Measurements from ENCODE around the gene LEMD1. TPM values are rescaled to one million over a fixed set of nuclear protein-coding genes. Genes with fewer than 3 reads are reported as not detected.
A peak's percentile ranks its signal among the peaks of the same experiment; 100 is the strongest.

The LEMD1 gene
- total and polyA plus RNA-seq, 3 donors from 2014 or later = 35.2 to 83.2 (median 71.1) TPM

DNA sequence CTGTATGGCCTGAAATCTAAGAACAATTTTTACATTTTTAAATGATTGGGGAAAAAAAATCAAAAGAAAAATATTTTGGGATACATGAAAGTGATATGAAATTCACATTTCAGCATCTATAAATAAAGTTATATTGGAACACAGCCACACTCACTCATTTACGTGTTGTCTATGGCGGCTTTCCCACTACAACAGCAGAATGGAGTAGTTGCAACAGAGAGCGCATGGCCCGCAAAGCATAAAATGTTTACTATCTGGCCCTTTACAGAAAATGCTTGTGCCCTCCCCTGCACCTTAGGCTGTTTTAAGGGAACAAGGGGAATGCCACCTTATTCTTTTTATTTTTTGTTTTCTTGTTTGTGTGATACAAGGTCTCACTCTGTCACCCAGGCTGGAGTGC lies 68.7 kb downstream of the LEMD1 start:
- Histone ChIP-seq H3K4me1 (peaks cover 34% of the 10 kb centered on the region), H3K36me3 (ENCODE audit: low read depth, missing control alignments) (no peaks in the 10 kb centered on the region), H3K9me3 (no peaks in the 10 kb centered on the region), H3K27ac (no peak overlapping the region), H3K27me3 (no peaks in the 10 kb centered on the region), H3K4me3 (no peak overlapping the region)
- WGBS, 2 donors = 68 to 79% methylated on average over 4 of the region's 4 CpGs
- DNase-seq = no peak
- TF ChIP-seq CTCF (IDR thresholded peaks at IDR 0.05) (no peak), POLR2A (IDR thresholded peaks at IDR 0.05) (no peak)
- intact Hi-C loops (cut with DNase I; ENCODE audit: low total_unique reads) = loop anchor here (10.0 kb wide), 1 partner anchor 82 kb away; no protein-coding TSS in a partner anchor

- WGBS, 2 donors = 56 to 88% methylated on average over 3 to 11 of the region's 11 CpGs
- DNase-seq = peak; percentile 86
- peaks cover 28% of the 10 kb centered on the region for H3K4me1 ChIP-seq
- TF ChIP-seq CTCF (IDR thresholded peaks at IDR 0.05) (no peak), POLR2A (IDR thresholded peaks at IDR 0.05) (no peak)
- intact Hi-C loops (cut with DNase I; ENCODE audit: low total_unique reads) = loop anchor here (10.0 kb wide), 1 partner anchor 83 kb away; no protein-coding TSS in a partner anchor
- H3K27ac ChIP-seq = no peak overlapping the region
- no peaks in the 10 kb centered on the region for H3K36me3 ChIP-seq (ENCODE audit: low read depth, missing control alignments)
- no peak overlapping the region for H3K4me3 ChIP-seq
- H3K27me3 ChIP-seq = no peaks in the 10 kb centered on the region
- H3K9me3 ChIP-seq = no peaks in the 10 kb centered on the region
These were observed 69.7 kb downstream of the LEMD1 start for GRCh38 chr1:205351984-205352713.

DNA sequence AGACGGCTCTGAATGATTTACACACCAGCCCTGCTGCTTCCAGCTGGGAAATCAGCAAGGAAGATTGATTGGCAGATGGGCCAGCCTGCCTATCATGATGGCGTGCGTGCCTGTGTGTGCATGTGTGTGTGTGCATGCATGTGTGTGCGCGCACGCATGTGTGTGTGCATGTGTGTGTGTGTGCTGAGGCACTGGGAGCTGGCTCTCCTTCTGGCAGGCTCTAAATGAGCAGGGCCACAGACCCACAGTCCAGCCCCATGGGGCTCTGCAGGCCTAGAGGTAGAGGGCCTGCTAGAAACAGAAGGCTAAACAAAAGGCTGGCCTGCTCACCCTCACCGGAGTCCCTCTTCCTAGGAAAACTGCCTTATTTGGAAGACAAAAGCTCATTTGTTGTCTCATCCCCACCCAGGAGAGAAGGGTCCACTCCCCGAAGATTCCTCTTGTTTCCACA lies 71.1 kb downstream of the LEMD1 start:
- 75 to 76% methylated on average over 8 of the region's 8 CpGs for WGBS, 2 donors
- TF ChIP-seq CTCF (IDR thresholded peaks at IDR 0.05) (no peak), POLR2A (IDR thresholded peaks at IDR 0.05) (no peak)
- no peaks in the 10 kb centered on the region for H3K27me3 ChIP-seq
- no peaks in the 10 kb centered on the region for H3K9me3 ChIP-seq
- H3K4me1 ChIP-seq = peaks cover 20% of the 10 kb centered on the region
- intact Hi-C loops (cut with DNase I; ENCODE audit: low total_unique reads) = loop anchor here (10.0 kb wide), 1 partner anchor 84 kb away; no protein-coding TSS in a partner anchor
- H3K27ac ChIP-seq = no peak overlapping the region
- no peaks in the 10 kb centered on the region for H3K36me3 ChIP-seq (ENCODE audit: low read depth, missing control alignments)
- no peak overlapping the region for H3K4me3 ChIP-seq
- no peak for DNase-seq

DNA sequence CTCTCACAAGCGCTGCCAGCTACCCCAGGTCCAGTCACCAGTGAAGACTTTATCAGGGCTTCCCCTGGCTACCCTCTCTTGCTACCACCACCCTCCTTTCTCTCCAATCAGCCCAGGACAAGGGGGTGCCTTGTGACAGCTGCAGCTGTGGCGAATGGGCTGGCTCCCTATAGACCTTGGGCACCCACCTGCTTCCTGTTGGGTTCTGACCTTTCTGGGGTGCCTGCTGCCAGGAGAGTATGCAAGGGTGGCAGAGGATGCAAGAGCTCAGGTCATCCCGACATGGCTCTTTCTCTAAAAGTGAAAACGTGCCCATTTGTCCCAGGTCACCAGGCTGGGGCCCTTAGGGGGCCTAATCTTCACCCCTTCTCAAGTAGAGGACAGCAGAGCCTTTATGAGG lies 71.7 kb downstream of the LEMD1 start:
- Histone ChIP-seq H3K4me3 (no peak overlapping the region), H3K36me3 (ENCODE audit: low read depth, missing control alignments) (no peaks in the 10 kb centered on the region), H3K27me3 (no peaks in the 10 kb centered on the region), H3K27ac (no peak overlapping the region), H3K9me3 (no peaks in the 10 kb centered on the region), H3K4me1 (peaks cover 20% of the 10 kb centered on the region)
- intact Hi-C loops (cut with DNase I; ENCODE audit: low total_unique reads) = loop anchor here (10.0 kb wide), 1 partner anchor 85 kb away; no protein-coding TSS in a partner anchor
- DNase-seq = no peak
- TF ChIP-seq POLR2A (IDR thresholded peaks at IDR 0.05) (no peak), CTCF (IDR thresholded peaks at IDR 0.05) (no peak)
- 74 to 100% methylated on average over 2 to 4 of the region's 4 CpGs for WGBS, 2 donors
